ENCODE measurements around the gene TEX19.

GRCh38 chr17:82392209-82392920 is 33.3 kb downstream of the TEX19 start:
- TF ChIP-seq POLR2A (IDR thresholded peaks at IDR 0.05) (no peak), CTCF (IDR thresholded peaks at IDR 0.05 in 8 of 11, conservative IDR thresholded peaks at IDR 0.05 in 3 of 11) (no peak), POLR2AphosphoS5 (IDR thresholded peaks at IDR 0.05) (no peak)

Data from spleen (tissue), 7 donors.